ENCODE data around the gene MYL5. TPM values are rescaled to one million over a fixed set of nuclear protein-coding genes. Genes with fewer than 3 reads are reported as not detected.
A peak's percentile ranks its signal among the peaks of the same experiment; 100 is the strongest.
"Not testable (repeated sequence)": the region's sequence is repeated elsewhere in the genome, so short reads cannot be mapped to it uniquely, and the experiment has no call there.

The MYL5 gene
- total RNA-seq, 3 donors from 2014 or later = 26.1 to 52.5 (median 50.7) TPM

DNA sequence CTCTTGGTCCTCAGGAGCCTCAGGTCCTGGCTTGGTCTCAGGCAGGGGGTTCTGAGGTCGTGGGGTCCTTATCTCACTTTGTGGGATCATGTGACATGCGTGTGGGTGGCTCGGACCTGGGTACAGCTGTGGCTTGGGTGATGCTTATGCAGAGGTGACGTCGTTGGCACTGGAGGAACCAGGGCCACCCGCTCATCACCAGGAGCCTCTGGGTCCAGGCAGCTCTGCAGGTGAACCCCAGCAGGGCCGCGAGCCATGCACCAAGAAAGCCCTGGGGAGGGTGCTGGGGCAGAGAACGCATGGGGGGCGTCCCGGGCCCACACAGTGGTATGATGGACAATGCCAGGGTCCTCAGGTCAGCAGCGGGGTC is 9.0 kb upstream of the MYL5 start:
- Histone ChIP-seq H3K36me3 (ENCODE audit: low read depth) (no peaks in the 10 kb centered on the region), H3K4me3 (no peak overlapping the region), H3K4me1 (ENCODE audit: low read depth) (peaks cover 3% of the 10 kb centered on the region), H3K9me3 (no peaks in the 10 kb centered on the region)
- ATAC-seq (no peak), DNase-seq (peak in 1 of 3 donors; percentile 45)
- intact Hi-C loops (cut with DNase I, micrococcal nuclease) = no loop called here
- TF ChIP-seq, protein P1, sequence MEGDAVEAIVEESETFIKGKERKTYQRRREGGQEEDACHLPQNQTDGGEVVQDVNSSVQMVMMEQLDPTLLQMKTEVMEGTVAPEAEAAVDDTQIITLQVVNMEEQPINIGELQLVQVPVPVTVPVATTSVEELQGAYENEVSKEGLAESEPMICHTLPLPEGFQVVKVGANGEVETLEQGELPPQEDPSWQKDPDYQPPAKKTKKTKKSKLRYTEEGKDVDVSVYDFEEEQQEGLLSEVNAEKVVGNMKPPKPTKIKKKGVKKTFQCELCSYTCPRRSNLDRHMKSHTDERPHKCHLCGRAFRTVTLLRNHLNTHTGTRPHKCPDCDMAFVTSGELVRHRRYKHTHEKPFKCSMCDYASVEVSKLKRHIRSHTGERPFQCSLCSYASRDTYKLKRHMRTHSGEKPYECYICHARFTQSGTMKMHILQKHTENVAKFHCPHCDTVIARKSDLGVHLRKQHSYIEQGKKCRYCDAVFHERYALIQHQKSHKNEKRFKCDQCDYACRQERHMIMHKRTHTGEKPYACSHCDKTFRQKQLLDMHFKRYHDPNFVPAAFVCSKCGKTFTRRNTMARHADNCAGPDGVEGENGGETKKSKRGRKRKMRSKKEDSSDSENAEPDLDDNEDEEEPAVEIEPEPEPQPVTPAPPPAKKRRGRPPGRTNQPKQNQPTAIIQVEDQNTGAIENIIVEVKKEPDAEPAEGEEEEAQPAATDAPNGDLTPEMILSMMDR (IDR thresholded peaks at IDR 0.05) = no peak

DNA sequence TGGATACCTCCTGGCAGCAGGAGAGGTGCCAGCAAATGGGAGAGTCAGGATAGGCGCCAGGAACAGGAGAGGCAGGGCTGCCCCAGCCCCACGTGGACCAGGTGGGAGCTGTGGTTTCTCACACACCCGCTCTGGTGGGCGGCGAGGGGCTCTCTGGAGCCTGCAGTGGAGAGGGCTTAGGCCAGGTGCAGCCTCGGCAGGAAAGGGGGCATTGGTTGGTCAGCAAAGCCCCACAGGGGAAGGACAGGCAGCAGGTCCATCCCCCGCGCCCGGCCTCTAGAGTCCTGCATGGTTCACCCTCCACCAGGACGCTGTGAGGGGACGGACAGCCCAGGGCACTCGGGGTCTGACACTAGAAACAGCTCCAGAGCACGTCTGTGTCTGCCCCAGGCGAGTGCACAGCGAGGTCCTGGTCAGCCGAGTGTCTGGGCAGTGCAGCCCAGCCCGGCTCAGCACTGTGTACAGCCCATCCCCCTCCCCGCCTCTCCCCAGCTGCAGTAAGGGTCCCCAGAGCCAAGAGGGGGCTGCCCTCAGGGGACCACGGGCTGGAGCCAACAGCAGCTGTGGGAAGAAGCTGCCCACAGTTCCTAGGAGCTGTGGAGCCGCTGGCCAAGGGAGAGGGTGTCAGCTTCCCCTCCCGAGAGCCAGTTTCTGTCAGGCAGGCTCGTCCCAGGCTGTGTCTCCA is 8.4 kb upstream of the MYL5 start:
- Histone ChIP-seq H3K9me3 (no peaks in the 10 kb centered on the region), H3K4me3 (no peak overlapping the region), H3K36me3 (ENCODE audit: low read depth) (no peaks in the 10 kb centered on the region), H3K4me1 (ENCODE audit: low read depth) (peaks cover 3% of the 10 kb centered on the region)
- ATAC-seq = no peak
- intact Hi-C loops (cut with DNase I, micrococcal nuclease) = no loop called here
- DNase-seq = peak in 2 of 3 donors; percentile 20 to 44
- TF ChIP-seq, protein P1 (IDR thresholded peaks at IDR 0.05) = no peak

DNA sequence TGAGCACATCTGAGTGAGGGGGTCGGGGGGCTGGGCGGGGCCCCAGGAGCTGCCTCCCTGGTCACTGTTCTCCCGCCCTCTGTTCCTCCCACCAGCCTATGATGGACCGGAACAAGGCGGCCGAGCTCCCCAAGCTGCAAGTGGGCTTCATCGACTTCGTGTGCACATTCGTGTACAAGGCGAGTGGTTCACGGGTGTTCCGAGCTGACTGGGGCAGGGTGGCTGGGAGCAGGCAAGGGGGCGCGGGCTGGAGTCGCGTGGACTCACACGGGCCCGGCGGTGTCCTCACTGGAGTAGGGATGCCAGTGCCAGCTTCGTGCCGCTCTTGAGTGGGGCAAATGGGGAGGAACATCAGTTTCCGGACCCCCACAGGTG is 7.9 kb upstream of the MYL5 start:
- ATAC-seq (no peak), DNase-seq (peak in 1 of 3 donors; percentile 47)
- Histone ChIP-seq H3K4me1 (ENCODE audit: low read depth) (peaks cover 3% of the 10 kb centered on the region), H3K9me3 (no peaks in the 10 kb centered on the region), H3K4me3 (no peak overlapping the region), H3K36me3 (ENCODE audit: low read depth) (no peaks in the 10 kb centered on the region)
- intact Hi-C loops (cut with DNase I, micrococcal nuclease) = no loop called here
- TF ChIP-seq, protein P1 (IDR thresholded peaks at IDR 0.05) = no peak

DNA sequence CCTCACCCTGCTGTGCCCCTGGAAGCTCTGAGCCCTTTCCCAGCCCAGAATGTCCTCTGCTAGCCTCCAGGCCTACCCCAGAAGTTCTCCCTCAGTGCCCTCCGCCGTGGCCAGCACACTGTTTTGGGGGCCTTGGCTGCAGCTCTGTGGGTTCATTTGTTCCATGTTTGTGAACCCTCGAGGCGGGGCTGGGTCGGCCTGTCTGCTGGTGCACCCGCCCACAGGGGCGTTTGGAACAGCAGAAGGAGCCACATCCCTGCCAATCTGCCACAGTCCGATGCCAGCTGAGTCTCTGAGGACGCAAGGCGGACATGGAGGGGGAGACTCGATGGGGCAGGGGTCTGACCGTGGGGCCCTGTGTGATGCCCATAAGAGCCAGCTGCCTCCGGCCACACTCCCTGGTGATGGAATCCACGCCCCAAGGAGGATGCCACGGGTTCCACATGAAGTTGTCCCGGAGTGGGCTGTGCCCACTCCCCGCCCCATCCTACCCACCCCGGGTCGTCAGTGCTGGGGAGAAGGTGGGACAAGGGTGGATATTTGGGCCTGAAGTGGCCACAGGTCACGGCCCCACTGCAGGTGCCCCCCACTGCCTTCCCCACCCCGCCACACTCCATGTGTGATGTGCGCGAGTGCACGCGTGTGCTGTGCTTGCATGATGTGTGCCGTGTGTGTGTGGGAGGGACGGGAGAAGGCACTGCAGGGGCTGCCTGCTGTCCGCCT is 7.4 kb upstream of the MYL5 start:
- H3K4me3 ChIP-seq = no peak overlapping the region
- H3K36me3 ChIP-seq (ENCODE audit: low read depth) = no peaks in the 10 kb centered on the region
- TF ChIP-seq, protein P1 (IDR thresholded peaks at IDR 0.05) = no peak
- no peak for ATAC-seq
- DNase-seq = peak in 2 of 3 donors; percentile 21 to 45
- intact Hi-C loops (cut with DNase I, micrococcal nuclease) = no loop called here
- peaks cover 3% of the 10 kb centered on the region for H3K4me1 ChIP-seq (ENCODE audit: low read depth)
- H3K9me3 ChIP-seq = no peaks in the 10 kb centered on the region

DNA sequence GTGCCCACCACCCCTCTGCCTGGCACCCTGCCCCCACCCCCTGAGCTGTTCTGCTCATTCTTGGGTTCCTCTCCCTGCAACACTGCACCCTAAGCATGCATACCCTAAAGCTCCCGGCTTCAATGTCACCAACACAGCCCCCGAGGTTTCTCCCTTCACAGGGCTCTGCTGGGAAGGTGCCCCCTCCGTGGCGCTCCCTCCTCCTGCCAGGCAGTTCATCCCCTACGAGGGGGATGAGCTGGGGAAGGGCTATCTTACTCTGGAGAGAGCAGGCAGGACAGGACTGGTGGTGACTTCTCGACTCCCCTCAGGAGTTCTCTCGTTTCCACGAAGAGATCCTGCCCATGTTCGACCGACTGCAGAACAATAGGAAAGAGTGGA is 6.8 kb upstream of the MYL5 start:
- ATAC-seq = no peak
- no peaks in the 10 kb centered on the region for H3K9me3 ChIP-seq
- peak in 1 of 3 donors; percentile 23 for DNase-seq
- TF ChIP-seq, protein P1 (IDR thresholded peaks at IDR 0.05) = no peak
- intact Hi-C loops (cut with DNase I, micrococcal nuclease) = no loop called here
- peaks cover 3% of the 10 kb centered on the region for H3K4me1 ChIP-seq (ENCODE audit: low read depth)
- no peak overlapping the region for H3K4me3 ChIP-seq
- no peaks in the 10 kb centered on the region for H3K36me3 ChIP-seq (ENCODE audit: low read depth)

DNA sequence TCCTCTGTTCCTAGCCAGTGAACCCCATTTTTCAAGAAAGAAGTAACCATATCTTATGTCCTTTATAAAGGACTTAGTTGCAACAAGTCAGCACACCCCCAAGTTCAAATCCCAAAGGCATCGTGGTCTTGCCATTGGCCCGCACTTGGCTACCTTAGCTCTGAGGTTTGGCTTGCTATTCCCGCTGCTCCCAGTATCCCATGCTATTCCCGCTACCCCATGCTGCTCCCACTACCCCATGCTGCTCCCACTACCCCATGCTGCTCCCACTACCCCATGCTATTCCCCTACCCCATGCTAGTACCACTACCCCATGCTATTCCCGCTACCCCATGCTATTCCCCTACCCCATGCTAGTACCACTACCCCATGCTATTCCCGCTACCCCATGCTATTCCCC is 6.1 kb upstream of the MYL5 start:
- H3K4me1 ChIP-seq (ENCODE audit: low read depth); H3K9me3 ChIP-seq; H3K36me3 ChIP-seq (ENCODE audit: low read depth); intact Hi-C loops (cut with DNase I, micrococcal nuclease); ATAC-seq; H3K4me3 ChIP-seq: not testable (repeated sequence)
- peak in 2 of 3 donors; percentile 5 to 6 for DNase-seq

DNA sequence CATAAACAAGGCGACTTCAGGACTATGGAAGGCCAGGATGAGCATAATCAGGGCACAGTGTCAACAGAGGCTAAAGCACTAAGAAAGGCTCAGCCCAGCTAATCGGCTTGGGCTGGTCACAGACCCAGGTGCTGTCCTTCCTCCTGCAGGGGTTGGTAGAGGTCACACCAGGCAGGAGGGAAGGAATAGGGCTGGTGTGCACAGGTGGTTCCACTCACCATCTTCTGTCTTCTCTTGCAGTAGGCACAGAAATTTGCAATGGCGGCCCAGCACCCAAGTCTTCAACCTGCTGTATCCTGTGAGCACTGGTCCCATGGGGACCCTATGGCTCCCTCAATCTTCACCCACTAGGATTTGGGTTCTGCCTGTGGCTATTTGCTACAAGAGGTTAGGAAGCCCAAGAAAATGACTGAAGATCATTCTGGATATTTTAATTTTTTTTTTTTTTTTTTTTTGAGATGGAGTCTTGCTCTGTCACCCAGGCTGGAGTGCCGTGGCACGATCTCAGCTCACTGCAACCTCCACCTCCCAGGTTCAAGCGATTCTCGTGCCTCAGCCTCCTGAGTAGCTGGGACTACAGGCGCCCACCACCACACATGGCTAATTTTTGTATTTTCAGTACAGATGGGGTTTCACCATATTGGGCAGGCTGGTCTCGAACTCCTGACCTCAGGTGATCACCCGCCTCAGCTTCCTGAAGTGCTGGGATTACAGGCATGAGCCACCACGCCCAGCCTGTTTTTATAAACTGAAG is 4.4 kb upstream of the MYL5 start:
- H3K4me3 ChIP-seq; ATAC-seq; H3K9me3 ChIP-seq; intact Hi-C loops (cut with DNase I, micrococcal nuclease); H3K36me3 ChIP-seq (ENCODE audit: low read depth); H3K4me1 ChIP-seq (ENCODE audit: low read depth): not testable (repeated sequence)
- DNase-seq = peak in 1 of 3 donors; percentile 43
